HEK293T (cell line): Measurements from ENCODE around the gene EPS8L1.

Experiments used
- ELF4 ChIP-seq: fragments of 450-650 bp; IDR thresholded peaks from 2 replicates; pipeline ENCODE4 v1.6.1; 2017; ENCODE audit warnings: antibody characterized with exemption
- ZNF384 ChIP-seq: fragments of 450-650 bp; IDR thresholded peaks from 2 replicates; pipeline ENCODE4 v1.6.1; 2016

DNA sequence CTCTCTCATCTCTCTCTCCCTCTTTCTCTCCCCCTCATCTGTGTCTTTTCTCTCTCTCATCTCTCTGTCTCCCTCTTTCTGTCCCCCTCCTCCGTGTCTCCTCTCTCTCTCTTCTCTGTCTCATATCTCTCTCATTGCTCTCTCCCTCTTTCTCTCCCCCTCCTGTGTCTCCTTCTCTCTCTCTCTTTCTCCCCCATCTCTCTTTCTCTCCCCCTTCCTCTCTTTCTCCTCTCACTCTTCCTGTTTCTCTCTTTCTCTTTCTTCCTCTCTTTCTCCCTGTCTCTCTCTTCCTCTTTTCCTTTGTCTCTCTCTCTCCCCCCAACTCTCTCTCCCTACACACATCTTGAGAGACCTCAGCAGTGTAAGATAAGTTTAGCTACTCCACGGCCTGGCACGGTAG, 7.8 kb upstream of the EPS8L1 start:
- TF ChIP-seq ZNF384, result no peak
- no peak for TF ChIP-seq ELF4
